ENCODE data around the gene TSPAN5.
A peak's percentile ranks its signal among the peaks of the same experiment; 100 is the strongest.

Gene TSPAN5

DNA sequence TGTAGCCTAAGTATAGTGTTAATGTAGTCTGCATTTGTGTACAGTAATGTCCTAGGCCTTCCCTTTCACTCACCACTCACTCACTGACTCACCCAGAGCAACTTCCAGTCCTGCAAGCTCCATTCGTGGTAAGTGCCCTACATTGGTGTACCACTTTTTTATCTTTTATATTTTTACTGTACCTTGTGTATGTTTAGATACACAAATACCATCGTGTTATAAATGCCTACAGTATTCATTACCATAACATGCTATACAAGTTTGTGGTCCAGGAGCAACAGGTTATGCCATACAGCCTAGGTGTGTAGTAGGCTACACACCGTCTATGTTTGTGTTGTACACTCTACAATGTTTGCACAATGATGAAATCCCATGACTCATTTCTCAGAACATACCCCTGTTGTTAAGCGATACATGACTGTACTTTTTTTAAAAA, 15.4 kb downstream of the TSPAN5 start:
- DNase-seq = no peak

DNA sequence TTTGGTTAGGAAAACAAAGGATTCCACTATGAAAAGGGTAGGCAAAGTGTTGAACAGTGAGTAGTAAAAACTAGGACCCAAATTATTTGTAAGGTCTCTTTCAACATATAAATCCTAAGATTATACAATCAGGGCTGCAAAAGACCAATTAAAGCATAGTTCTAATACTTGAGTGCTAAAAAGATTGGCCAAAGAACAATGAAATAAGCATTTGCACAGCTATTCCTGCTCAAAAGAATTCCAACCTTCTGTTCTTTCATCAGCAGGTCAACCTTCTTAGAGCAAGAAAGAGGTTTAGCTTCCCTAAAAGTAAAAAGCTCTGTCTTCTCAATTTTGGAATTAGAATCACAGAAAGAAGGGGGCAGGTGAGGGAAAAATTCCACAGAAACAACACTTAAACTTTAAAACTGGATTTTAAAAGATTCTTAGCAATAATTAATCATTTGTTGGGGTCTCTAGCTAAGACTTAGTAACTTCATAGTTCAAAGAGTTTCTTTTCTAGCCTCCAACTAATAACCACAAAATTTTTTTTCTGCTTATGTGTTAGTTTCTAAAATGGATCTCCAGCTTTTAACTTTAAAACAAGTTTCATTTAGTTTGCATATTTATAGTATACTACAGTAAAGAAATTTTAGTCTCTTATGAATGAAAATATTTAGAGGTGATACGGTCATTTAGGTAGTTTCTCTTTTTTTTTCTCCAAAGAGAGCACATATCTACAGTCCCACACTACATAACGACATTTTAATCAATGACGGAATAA, 16.3 kb downstream of the TSPAN5 start:
- DNase-seq = no peak

GRCh38 chr4:98641376-98641775, 17.0 kb downstream of the TSPAN5 start:
- DNase-seq = no peak

DNA sequence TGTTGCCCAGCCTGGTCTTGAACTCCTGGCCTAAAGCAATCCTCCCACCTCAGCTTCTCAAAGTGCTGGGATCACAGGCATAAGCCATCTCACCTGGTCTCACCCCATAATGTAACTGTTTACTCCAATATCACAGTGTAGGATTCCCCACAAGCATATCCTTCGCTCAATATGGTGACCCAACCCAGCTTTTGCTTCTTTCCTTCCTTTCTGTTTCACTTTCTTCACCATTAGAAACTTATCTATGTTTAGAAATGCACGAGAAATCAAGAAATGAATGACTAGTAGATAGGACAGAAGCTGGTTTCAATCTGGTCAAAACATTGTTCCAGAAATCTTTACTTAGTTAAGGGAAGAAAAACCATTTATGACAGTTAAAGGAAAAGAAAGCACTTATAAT, 18.9 kb downstream of the TSPAN5 start:
- DNase-seq = peak; percentile 52

- DNase-seq = no peak
Measured at GRCh38 chr4:98639108-98639507, 19.3 kb downstream of the TSPAN5 start.

DNA sequence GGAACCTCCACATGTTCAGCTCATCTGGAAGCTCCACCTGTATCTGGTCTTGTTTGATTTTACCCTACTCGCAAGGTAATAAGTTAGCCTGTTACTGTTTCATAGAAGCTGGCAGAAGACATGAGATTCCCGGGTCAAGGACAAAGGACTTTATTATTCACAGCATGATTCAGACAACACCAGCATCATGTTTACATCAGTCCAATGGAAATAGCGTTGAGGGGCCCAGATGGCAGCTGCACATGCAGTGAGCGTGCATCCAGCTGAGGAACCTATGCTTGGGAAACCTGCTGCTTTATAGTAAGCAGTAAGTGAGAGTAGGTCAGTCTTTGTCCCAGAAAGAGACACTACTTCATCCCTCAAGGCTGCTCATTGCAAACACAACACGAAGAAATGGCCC, 19.8 kb downstream of the TSPAN5 start:
- no peak for DNase-seq

DNA sequence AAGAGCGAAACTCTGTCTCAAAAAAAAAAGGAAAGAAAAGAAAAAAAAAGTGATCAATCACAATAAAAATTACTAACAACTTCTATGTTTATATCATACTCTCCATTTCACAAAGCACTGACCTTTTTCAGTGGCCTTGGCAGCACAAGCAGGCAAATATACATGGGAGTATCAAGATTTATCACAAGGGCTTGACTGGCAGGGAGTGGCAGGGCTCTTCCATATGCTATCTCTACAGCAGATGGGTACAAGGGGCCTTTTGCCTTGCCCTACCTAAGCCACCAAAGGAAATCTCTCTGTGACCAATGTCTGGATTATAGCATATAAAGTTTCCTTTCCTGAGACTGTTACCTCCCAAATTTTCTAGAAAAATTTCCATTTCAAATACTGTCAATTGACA, 24.4 kb downstream of the TSPAN5 start:
- DNase-seq = no peak

DNA sequence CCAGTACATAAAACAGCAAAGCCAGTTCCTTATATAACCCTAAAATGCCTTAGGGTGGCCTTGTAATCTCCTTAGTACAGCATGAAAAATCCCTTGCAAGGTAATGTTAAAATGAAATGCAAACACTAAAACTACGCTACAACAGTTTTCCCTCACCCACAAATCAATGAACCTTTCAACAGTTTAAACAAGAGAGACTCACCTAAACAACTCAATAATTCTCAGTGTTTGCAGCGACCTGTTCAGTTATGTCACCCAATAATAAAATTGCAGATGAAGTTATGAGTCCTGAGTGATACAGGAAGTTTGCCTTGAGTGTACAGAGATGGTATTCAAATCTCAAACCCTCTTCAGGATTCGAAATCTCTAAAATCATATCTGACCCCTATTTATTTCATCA, 25.3 kb downstream of the TSPAN5 start:
- no peak for DNase-seq

- no peak for DNase-seq
Measured at GRCh38 chr4:98632258-98632657, 26.2 kb downstream of the TSPAN5 start.

DNA sequence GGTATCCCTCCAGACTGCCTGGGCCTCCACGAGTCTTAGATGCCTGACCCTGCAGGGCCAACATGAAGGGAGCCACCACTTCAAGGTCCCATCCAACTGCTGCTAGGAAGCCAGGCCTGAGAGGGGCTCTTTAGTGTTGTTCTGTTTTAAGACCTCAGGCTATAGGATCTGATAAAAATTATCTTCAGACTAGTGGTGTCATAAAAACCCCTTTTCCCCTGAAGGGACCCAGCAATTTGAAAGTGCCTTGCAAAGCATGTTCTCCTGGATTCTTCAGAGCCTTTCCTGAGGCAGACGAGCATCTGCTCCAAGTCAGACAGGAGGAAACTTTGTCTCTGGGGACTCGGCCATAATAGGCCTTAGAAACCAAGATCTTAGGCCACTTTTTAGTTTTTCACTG, 26.9 kb downstream of the TSPAN5 start:
- DNase-seq = no peak

GRCh38 chr4:98630737-98631454, 27.5 kb downstream of the TSPAN5 start:
- DNase-seq = no peak

DNA sequence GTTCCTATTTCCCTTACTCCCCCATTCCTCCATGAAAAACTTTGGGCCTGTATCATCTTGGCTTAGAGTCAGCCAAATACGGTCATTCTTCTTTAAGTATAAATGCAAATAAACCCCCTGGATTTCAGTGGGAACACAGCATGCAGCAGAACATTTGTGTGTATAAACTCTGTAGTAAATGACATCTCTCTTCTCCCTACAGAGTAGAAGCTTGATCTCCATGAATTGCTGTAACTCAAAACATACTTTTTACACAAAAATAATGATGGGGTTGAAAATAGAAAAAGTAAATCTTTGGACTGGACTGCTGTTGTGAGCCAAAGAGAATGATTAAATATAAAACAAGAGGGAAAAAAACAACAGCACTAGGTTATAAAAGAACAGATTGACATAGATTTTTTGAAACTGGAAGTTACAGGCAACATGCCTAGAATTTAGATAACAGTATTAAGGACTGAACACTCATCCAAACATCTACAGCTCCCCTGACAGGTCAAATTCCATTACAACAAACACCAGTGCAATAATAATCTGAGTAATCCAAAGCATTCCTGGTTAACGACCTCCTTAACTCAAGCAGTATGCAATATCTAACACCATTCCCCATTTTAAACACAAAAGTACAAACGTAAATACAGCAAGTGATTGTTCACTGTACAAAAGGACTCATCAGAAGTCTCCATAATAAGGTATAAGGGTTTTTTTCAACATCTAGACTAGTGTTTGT, 30.7 kb downstream of the TSPAN5 start:
- DNase-seq = no peak

DNA sequence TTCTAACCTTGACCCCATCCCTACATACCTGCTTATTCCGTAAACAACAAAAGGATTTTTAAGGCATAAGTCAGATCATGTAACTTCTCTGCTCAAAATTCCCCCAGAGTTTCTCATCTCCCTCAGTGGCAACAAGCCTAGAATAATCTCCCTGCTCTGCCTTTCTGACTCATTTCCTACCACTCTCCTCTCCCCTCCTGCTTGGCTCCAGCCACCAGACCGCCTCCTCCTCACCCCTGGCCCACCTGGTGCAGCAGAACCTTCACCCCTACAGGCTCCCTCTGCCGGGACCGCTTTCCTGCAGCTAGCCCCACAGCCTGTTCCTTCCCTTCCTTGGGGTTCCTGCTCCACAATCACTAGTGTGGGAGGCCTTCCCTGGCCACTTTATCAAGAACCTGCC, 32.1 kb downstream of the TSPAN5 start:
- DNase-seq = no peak

DNA sequence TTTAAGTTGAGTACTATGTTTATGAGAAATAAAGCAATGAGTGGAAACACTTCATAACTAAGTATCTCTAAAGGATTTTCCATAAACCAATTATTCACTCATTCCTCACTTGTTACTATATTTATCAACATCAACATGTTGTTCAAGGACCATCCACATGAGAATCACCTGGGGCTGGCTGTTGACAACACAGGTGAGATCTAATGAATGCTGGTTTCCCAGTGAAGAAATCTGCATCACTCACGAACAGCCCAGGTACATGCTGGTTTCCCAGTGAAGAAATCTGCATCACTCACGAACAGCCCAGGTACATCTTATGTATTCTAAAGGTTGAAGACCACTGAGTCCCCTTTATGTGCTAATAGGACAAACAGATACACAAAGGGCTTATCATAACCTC, 32.5 kb downstream of the TSPAN5 start:
- no peak for DNase-seq

- no peak for DNase-seq
Measured at GRCh38 chr4:98625399-98625798, 33.0 kb downstream of the TSPAN5 start.

DNA sequence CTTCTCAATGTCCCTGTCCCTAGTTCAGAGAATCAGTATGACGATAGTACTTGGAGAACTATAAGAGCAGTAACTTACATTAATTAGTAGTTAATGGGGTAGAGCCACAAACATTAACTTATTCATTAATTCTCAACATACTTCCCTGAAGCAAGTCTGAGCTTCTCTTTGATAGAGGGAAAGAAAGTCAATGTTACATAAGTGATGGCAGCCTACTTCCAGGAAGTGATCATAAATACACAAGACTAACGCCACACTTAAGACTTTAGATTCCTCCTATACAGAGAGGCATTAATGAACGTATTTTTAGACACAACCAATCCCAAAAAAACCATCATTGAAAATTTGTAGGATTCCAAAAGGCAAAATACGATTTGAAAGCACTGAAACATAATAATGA, 33.8 kb downstream of the TSPAN5 start:
- DNase-seq = no peak

DNA sequence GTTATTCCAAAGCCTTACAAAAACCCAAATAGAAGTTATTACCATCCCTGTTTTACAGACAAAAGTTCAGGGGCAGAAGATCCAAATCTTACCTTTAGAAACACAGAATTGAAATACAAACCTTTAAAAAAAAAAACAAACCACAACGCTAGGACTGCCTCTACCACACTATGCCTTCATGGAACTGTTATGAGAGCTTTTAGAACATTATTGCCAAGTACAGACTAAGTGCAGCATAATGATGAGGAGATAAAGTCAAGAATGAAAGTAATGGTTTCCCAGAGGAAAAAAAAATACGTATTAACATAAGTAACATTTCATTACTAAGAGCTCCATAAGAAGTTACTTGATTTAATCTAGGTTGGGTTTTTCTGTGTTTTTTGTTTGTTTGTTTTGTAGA, 34.3 kb downstream of the TSPAN5 start:
- no peak for DNase-seq

DNA sequence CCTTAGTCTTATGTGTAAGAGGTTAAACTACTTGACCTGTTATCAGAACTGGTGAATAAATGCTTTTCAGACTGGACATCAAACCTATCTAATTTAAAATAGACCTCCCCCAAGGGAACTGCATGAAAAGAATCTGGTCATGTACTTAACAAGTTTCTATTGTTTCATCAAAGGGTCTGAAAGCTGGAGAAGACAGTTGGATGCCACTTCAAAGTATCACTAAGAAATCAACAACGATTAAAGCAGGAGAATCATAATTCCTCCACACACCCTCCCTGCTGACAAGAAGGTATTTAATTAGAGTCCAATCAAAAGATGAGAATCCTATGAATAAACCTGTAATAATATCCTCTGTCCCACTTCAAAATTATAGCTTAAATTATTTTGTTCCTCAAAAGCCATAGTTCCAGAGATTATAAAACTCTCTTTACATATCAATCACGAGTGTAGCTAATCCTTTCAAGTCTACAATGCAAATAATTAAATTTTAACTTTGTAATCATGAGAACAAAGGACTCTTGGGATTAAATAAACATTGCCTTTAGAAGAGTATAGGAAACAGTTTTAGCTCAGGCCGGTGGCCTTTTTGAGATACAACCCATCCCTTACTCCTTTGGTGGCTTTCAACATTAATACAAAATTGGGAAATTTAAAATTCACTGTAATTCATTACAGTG, 35.1 kb downstream of the TSPAN5 start:
- no peak for DNase-seq

DNA sequence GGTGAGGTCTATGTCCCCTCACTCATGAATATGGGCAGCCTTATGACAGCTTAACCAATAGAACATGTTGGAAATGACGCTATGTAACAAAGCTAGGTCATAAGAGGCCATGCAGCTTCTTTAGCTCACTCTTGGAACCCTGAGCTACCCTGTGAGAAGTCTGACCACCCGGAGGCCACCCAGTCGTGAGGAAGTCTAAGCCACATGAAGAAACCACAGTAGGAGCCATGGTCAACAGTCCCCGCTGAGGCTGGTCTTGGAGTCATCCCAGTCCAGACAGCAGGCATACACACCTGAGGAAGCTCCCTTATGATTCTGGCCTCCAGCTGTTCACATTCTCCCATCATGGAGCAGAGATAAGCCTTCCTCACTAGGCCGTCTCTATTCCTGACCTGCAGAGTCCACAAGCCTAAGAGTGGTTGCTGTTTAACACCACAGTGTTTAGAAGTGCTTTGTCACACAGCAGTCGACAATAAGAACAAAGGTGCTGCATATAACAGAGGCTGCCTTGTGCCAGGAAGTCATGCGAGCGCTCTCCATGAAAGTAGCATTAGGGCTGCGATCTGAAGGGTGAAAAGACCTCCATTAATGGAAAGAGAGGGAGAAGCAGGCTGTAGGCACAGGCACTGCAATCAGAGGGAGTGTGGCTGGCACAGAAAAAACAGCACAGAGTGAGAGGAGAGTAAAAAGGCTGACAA, 38.2 kb downstream of the TSPAN5 start:
- no peak for DNase-seq

- no peak for DNase-seq
Measured at GRCh38 chr4:98619180-98619579, 39.2 kb downstream of the TSPAN5 start.

DNA sequence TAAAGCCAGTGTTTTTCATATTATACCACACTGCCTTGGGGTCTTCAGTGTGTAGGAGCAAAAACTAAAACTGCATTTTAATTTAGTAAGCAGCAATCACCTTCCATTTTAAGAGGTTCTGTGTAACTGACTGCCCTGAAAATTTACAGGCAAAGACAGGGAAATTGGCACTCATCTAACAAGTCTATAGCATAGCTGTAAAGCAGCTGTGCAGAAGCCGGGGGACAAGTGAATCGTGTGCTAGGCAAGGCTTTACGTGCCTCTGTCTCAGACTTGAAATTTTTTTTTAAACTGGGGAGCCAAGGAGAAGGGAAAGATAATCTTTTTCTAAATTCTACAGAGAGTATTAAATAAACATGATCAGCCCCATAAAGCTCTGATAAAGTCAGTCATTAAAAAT, 39.7 kb downstream of the TSPAN5 start:
- DNase-seq = no peak

- DNase-seq = no peak
Measured at GRCh38 chr4:98617358-98618047, 40.9 kb downstream of the TSPAN5 start.

Measured in central memory CD4-positive, alpha-beta T cell (primary cell).